ENCODE results near the gene MTAP. TPM values are rescaled to one million over a fixed set of nuclear protein-coding genes. Genes with fewer than 3 reads are reported as not detected.

The MTAP gene
- total and polyA plus RNA-seq, 8 donors = 1.2 to 38.4 (median 13.4) TPM

DNA sequence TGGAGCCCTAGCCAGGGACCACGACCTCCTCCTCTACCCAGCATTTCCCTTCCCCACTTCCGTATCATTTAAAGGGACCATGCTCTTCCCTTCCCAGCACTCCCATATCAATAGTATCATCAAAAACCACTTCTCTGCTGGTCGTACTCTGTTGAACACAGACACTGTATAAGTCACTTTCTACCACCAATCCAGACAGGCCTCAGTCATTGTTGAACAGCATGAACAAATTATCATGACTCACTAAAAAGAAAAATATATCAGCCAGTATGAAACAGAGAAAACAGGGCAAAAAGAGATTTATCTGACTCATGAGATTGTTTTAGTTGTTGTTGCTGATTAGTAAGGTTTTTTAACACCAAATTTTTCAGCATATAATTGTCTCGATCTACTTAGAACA lies 101.9 kb downstream of the MTAP start:
- TF ChIP-seq, protein P1, sequence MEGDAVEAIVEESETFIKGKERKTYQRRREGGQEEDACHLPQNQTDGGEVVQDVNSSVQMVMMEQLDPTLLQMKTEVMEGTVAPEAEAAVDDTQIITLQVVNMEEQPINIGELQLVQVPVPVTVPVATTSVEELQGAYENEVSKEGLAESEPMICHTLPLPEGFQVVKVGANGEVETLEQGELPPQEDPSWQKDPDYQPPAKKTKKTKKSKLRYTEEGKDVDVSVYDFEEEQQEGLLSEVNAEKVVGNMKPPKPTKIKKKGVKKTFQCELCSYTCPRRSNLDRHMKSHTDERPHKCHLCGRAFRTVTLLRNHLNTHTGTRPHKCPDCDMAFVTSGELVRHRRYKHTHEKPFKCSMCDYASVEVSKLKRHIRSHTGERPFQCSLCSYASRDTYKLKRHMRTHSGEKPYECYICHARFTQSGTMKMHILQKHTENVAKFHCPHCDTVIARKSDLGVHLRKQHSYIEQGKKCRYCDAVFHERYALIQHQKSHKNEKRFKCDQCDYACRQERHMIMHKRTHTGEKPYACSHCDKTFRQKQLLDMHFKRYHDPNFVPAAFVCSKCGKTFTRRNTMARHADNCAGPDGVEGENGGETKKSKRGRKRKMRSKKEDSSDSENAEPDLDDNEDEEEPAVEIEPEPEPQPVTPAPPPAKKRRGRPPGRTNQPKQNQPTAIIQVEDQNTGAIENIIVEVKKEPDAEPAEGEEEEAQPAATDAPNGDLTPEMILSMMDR (IDR thresholded peaks at IDR 0.05) = no peak
- TF ChIP-seq POLR2A (IDR thresholded peaks at IDR 0.05) (no peak), POLR2AphosphoS5 (IDR thresholded peaks at IDR 0.05) (no peak), EP300 (IDR thresholded peaks at IDR 0.05) (no peak)
- WGBS, 5 donors = 86 to 94% (median 88%) methylated on average over 4 of the region's 4 CpGs
- Histone ChIP-seq H3K4me1 (no peaks in the 10 kb centered on the region), H3K36me3 (peaks cover 0 to 14% (median 3%) of the 10 kb centered on the region in 4 donors), H3K27ac (no peak overlapping the region), H3K9me3 (peaks cover 4 to 69% (median 41%) of the 10 kb centered on the region in 4 donors), H3K4me3 (no peak overlapping the region), H3K27me3 (no peaks in the 10 kb centered on the region)
- intact Hi-C loops (cut with DNase I; ENCODE audit: low total_unique reads) = no loop called here
- DNase-seq = no peak

DNA sequence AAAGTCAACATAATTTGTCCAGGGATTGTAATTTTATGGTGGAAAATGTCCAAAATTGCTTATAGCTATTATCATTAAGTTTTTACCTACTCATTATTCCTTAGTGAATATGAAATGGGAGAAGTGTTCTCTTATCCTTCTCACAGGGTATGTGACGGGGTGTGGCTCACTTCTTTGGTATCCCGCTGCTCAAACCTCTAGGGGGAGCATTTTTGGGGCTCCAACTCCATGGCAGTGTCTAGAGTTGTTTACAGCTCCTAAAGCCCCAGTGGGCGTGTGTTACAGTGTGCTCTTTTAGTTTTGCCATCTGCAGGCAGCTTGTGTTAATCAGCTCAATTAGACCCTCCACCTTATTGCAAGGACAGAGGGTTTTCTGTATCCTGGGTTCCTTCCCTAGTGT lies 102.3 kb downstream of the MTAP start:
- no peak overlapping the region for H3K4me3 ChIP-seq
- no peaks in the 10 kb centered on the region for H3K4me1 ChIP-seq
- H3K36me3 ChIP-seq = peaks cover 0 to 18% (median 3%) of the 10 kb centered on the region in 4 donors
- TF ChIP-seq POLR2A (IDR thresholded peaks at IDR 0.05) (no peak), EP300 (IDR thresholded peaks at IDR 0.05) (no peak), POLR2AphosphoS5 (IDR thresholded peaks at IDR 0.05) (no peak)
- TF ChIP-seq, protein P1 (IDR thresholded peaks at IDR 0.05) = no peak
- H3K9me3 ChIP-seq = peaks cover 0 to 69% (median 39%) of the 10 kb centered on the region in 4 donors
- 80 to 91% (median 85%) methylated on average over 3 of the region's 3 CpGs for WGBS, 5 donors
- no peak overlapping the region for H3K27ac ChIP-seq
- no peak for DNase-seq
- H3K27me3 ChIP-seq = no peaks in the 10 kb centered on the region
- intact Hi-C loops (cut with DNase I; ENCODE audit: low total_unique reads) = no loop called here

DNA sequence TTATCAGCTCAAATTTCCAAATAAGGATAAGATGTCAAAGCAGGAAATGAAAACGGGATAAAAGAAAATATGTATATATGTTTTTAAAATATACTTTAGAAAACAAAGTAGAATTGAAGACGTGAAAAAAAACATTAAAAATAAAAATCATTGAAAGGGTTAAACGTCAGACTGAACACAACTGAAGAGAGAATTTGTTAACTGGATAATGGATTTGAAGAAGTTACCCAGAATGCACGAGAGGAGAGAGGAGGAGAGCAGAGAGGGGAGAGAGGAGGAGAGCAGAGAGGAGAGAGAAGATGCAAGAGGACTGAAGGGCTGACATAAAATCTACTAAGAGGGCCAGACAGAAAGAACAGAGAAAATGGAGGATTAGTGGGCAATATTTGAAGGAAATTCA lies 103.8 kb downstream of the MTAP start:
- no peak overlapping the region for H3K4me3 ChIP-seq
- peaks cover 0 to 20% (median 3%) of the 10 kb centered on the region in 4 donors for H3K36me3 ChIP-seq
- DNase-seq = no peak
- H3K9me3 ChIP-seq = peaks cover 0 to 66% (median 32%) of the 10 kb centered on the region in 4 donors
- no peak overlapping the region for H3K27ac ChIP-seq
- no peaks in the 10 kb centered on the region for H3K27me3 ChIP-seq
- intact Hi-C loops (cut with DNase I; ENCODE audit: low total_unique reads) = no loop called here
- 94 to 97% (median 97%) methylated on average over 4 of the region's 4 CpGs for WGBS, 5 donors
- TF ChIP-seq, protein P1 (IDR thresholded peaks at IDR 0.05) = no peak
- TF ChIP-seq POLR2A (IDR thresholded peaks at IDR 0.05) (no peak), EP300 (IDR thresholded peaks at IDR 0.05) (no peak), POLR2AphosphoS5 (IDR thresholded peaks at IDR 0.05) (no peak)
- no peaks in the 10 kb centered on the region for H3K4me1 ChIP-seq

DNA sequence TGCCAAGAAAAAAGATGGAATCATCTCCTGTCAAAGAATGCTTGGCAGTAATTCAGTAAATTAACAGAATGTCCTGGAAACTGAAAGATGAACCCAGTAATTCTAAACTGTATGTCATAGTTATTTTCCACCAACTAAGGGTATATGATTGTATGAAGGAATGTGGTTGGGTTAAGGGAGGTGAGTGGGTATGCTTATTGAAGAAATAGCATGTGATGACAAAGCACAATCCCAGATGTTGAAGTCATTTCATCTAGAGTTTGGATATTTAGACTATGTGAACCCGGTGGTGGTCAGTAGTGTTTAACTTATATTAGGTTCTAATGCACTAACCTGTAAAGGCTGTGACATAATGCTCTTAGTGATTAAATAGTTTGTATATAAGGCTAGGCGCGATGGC lies 104.4 kb downstream of the MTAP start:
- Histone ChIP-seq H3K27me3 (no peaks in the 10 kb centered on the region), H3K4me3 (no peak overlapping the region), H3K4me1 (no peaks in the 10 kb centered on the region), H3K9me3 (peaks cover 0 to 66% (median 32%) of the 10 kb centered on the region in 4 donors), H3K27ac (no peak overlapping the region), H3K36me3 (peaks cover 0 to 20% (median 3%) of the 10 kb centered on the region in 4 donors)
- 97 to 100% (median 99%) methylated on average over 3 of the region's 3 CpGs for WGBS, 5 donors
- no peak for DNase-seq
- intact Hi-C loops (cut with DNase I; ENCODE audit: low total_unique reads) = no loop called here
- no peak for TF ChIP-seq POLR2A (IDR thresholded peaks at IDR 0.05)
- TF ChIP-seq POLR2AphosphoS5 (IDR thresholded peaks at IDR 0.05) = no peak
- no peak for TF ChIP-seq EP300 (IDR thresholded peaks at IDR 0.05)
- TF ChIP-seq, protein P1 (IDR thresholded peaks at IDR 0.05) = no peak

Data from stomach (tissue), 9 donors.